GM23338 (cell line): ENCODE results near the gene MBOAT7. TPM values are rescaled to one million over a fixed set of nuclear protein-coding genes. Genes with fewer than 3 reads are reported as not detected.

Experiments used
- ATAC-seq: fragments of 200-7000 bp; cut with Tn5 transposase; 3 replicates; pipeline ENCODE4 v1.9.1; 2020
- DNase-seq: peaks from one replicate; pipeline ENCODE4 v3.0.0-alpha.2; 2015; ENCODE audit warnings: low spot score
- H2AFZ ChIP-seq: fragments of 200-600 bp; sonication (generic); 2 replicates; pipeline ENCODE4 v1.8.0; 2016; ENCODE audit warnings: antibody characterized with exemption, mild to moderate bottlenecking, moderate library complexity
- H3F3A ChIP-seq: fragments of 200-600 bp; sonication (generic); replicated peaks from 2 replicates; pipeline ENCODE4 v1.8.0; 2017; ENCODE audit warnings: antibody characterized with exemption, mixed run types, low read depth
- H3K27ac ChIP-seq: fragments of 200-600 bp; sonication (generic); 2 replicates; pipeline ENCODE4 v1.6.1; 2016; ENCODE audit warnings: low read depth
- H3K27me3 ChIP-seq: fragments of 200-600 bp; sonication (generic); 2 replicates; pipeline ENCODE4 v1.8.0; 2016; ENCODE audit warnings: mild to moderate bottlenecking, mixed run types, moderate library complexity; ENCODE audit not compliant: insufficient read depth
- H3K36me3 ChIP-seq: fragments of 200-600 bp; sonication (generic); 2 replicates; pipeline ENCODE4 v1.8.0; 2016; ENCODE audit warnings: mild to moderate bottlenecking; ENCODE audit not compliant: insufficient read depth
- H3K4me1 ChIP-seq: fragments of 200-600 bp; sonication (generic); 2 replicates; pipeline ENCODE4 v1.8.0; 2016; ENCODE audit warnings: mild to moderate bottlenecking, moderate library complexity; ENCODE audit not compliant: insufficient read depth
- H3K4me2 ChIP-seq: fragments of 200-600 bp; sonication (generic); 2 replicates; pipeline ENCODE4 v1.7.1; 2017; ENCODE audit warnings: mixed run types
- H3K4me3 ChIP-seq: fragments of 200-600 bp; sonication (generic); 2 replicates; pipeline ENCODE4 v1.6.1; 2016; ENCODE audit warnings: mixed run types
- H3K79me2 ChIP-seq: fragments of 200-600 bp; sonication (generic); replicated peaks from 2 replicates; pipeline ENCODE4 v1.8.0; 2017; ENCODE audit warnings: mild to moderate bottlenecking; ENCODE audit not compliant: insufficient read depth
- H3K9me2 ChIP-seq: fragments of 200-600 bp; sonication (generic); 2 replicates; pipeline ENCODE4 v1.8.0; 2017; ENCODE audit not compliant: insufficient read depth
- H4K20me1 ChIP-seq: fragments of 200-600 bp; sonication (generic); replicated peaks from 2 replicates; pipeline ENCODE4 v1.8.0; 2017; ENCODE audit warnings: mild to moderate bottlenecking; ENCODE audit not compliant: insufficient read depth
- H3K27ac Mint-ChIP-seq: 2 replicates; pipeline ENCODE4 v1.8.0; 2020; ENCODE audit warnings: inconsistent platforms, mild to moderate bottlenecking, moderate library complexity, mixed read lengths
- H3K27me3 Mint-ChIP-seq: 3 replicates; pipeline ENCODE4 v1.8.0; 2022; ENCODE audit warnings: low read depth, mild to moderate bottlenecking, moderate library complexity, mixed read lengths, inconsistent platforms; ENCODE audit not compliant: insufficient read depth, poor library complexity
- H3K36me3 Mint-ChIP-seq: 3 replicates; pipeline ENCODE4 v1.8.0; 2021; ENCODE audit warnings: low read depth, mild to moderate bottlenecking, inconsistent platforms, moderate library complexity, mixed read lengths
- H3K4me1 Mint-ChIP-seq: 3 replicates; pipeline ENCODE4 v1.8.0; 2020; ENCODE audit warnings: mild to moderate bottlenecking, inconsistent platforms, mixed read lengths
- H3K4me3 Mint-ChIP-seq: 3 replicates; pipeline ENCODE4 v1.8.0; 2021; ENCODE audit warnings: moderate library complexity, mild to moderate bottlenecking, inconsistent platforms, mixed read lengths
- H3K9me3 Mint-ChIP-seq: 3 replicates; pipeline ENCODE4 v1.8.0; 2020; ENCODE audit warnings: moderate library complexity, mild to moderate bottlenecking, inconsistent platforms, mixed read lengths
- CREB1 ChIP-seq: fragments of 250-450 bp; sonication (Bioruptor Pico); IDR thresholded peaks from 2 replicates; pipeline ENCODE4 v1.5.0; 2020; ENCODE audit warnings: low read depth, mild to moderate bottlenecking, moderate library complexity
- CTCF ChIP-seq, 2 experiments: fragments of 200-600 bp in 1 of 2; sonication (generic) in 1 of 2; conservative IDR thresholded peaks; 2 replicates each; pipeline versions ENCODE4 v1.5.1 to v1.6.1; 2016 to 2017; ENCODE audit warnings: antibody characterized with exemption in 2 of 2, low read depth in 2 of 2, mild to moderate bottlenecking in 2 of 2, moderate library complexity in 1 of 2
- ETS1 ChIP-seq: IDR thresholded peaks from 2 replicates; pipeline ENCODE4 v1.6.1; 2016; ENCODE audit warnings: antibody characterized with exemption
- EZH2 ChIP-seq: fragments of 200-600 bp; sonication (generic); IDR thresholded peaks from one replicate; pipeline ENCODE4 v1.8.0; 2017; ENCODE audit warnings: antibody characterized with exemption, mild to moderate bottlenecking, low read depth; ENCODE audit not compliant: unreplicated experiment
- EZH2phosphoT487 ChIP-seq: fragments of 200-600 bp; sonication (generic); IDR thresholded peaks from one replicate; pipeline ENCODE4 v1.8.1; 2018; ENCODE audit warnings: antibody characterized with exemption; ENCODE audit not compliant: unreplicated experiment
- JUNB ChIP-seq: IDR thresholded peaks from one replicate; pipeline ENCODE4 v1.6.1; 2016; ENCODE audit warnings: antibody characterized with exemption; ENCODE audit not compliant: unreplicated experiment
- NANOG ChIP-seq: IDR thresholded peaks from 2 replicates; pipeline ENCODE4 v1.6.1; 2016; ENCODE audit warnings: antibody characterized with exemption, borderline replicate concordance
- POLR2AphosphoS5 ChIP-seq: IDR thresholded peaks from 2 replicates; pipeline ENCODE4 v1.6.1; 2016; ENCODE audit warnings: antibody characterized with exemption, low read depth
- REST ChIP-seq: IDR thresholded peaks from one replicate; pipeline ENCODE4 v1.6.1; 2018; ENCODE audit warnings: antibody characterized with exemption; ENCODE audit not compliant: unreplicated experiment
- STAT1 ChIP-seq: IDR thresholded peaks from one replicate; pipeline ENCODE4 v1.6.1; 2016; ENCODE audit warnings: antibody characterized with exemption; ENCODE audit not compliant: unreplicated experiment
- ZNF114 ChIP-seq: fragments of 250-450 bp; sonication (Bioruptor Pico); IDR thresholded peaks from 2 replicates; pipeline ENCODE4 v1.5.0; 2020; ENCODE audit warnings: mild to moderate bottlenecking, moderate library complexity
- ZNF331 ChIP-seq: fragments of 250-450 bp; sonication (Bioruptor Pico); IDR thresholded peaks from 2 replicates; pipeline ENCODE4 v1.5.0; 2020; ENCODE audit warnings: low read depth, mild to moderate bottlenecking, moderate library complexity
- ZNF462 ChIP-seq: fragments of 250-450 bp; sonication (Bioruptor Pico); IDR thresholded peaks from 2 replicates; pipeline ENCODE4 v1.5.0; 2020; ENCODE audit warnings: mild to moderate bottlenecking, moderate library complexity
- polyA plus RNA-seq: library from polyadenylated mRNA; unstranded; fragments of >200 nt; fragmentation: Nextera tagmentation; extraction: Ambion mirVana; gene quantifications from 2 replicates; pipeline ENCODE4 v1.2.1, GENCODE V29; 2016
- total RNA-seq: library from RNA; depleted of rRNA; stranded (reverse); fragments of >200 nt; shearing (Covaris generic); gene quantifications from 2 replicates; pipeline ENCODE4 v1.2.3, GENCODE V29; 2014

Gene MBOAT7
- total and polyA plus RNA-seq, 2 experiments from 2014 or later = 77.8 to 184 TPM

GRCh38 chr19:54201172-54201701, 11.9 kb upstream of the MBOAT7 start (continued):
- no peak for TF ChIP-seq JUNB
- TF ChIP-seq ZNF331 (CRISPR knock-in tag) = no peak
- TF ChIP-seq ETS1 = no peak
- no peak for TF ChIP-seq ZNF462 (CRISPR knock-in tag)

GRCh38 chr19:54199401-54199800, 10.0 kb upstream of the MBOAT7 start:
- peaks cover 4% of the 10 kb centered on the region for H3K9me3 Mint-ChIP-seq
- DNase-seq (no peak), ATAC-seq (no peak)
- H3K36me3 Mint-ChIP-seq = peaks cover 54% of the 10 kb centered on the region
- H3K4me3 Mint-ChIP-seq = peak overlapping the region; percentile 70
- H3K27ac Mint-ChIP-seq = peak overlapping the region; percentile 95
- H3K4me2 ChIP-seq = no peak overlapping the region; the same call in 1 of the 2 replicates
- H3K36me3 ChIP-seq = peaks cover 40% of the 10 kb centered on the region
- H2AFZ ChIP-seq = no peak overlapping the region
- peaks cover 39% of the 10 kb centered on the region for H3F3A ChIP-seq
- peaks cover 25% of the 10 kb centered on the region for H3K4me1 Mint-ChIP-seq
- H4K20me1 ChIP-seq = peaks cover 38% of the 10 kb centered on the region
- H3K79me2 ChIP-seq = peaks cover 40% of the 10 kb centered on the region
- no peaks in the 10 kb centered on the region for H3K27me3 ChIP-seq
- peaks cover 33% of the 10 kb centered on the region for H3K27me3 Mint-ChIP-seq
- H3K27ac ChIP-seq = no peak overlapping the region
- H3K9me2 ChIP-seq = no peaks in the 10 kb centered on the region
- H3K4me1 ChIP-seq = peaks cover 28% of the 10 kb centered on the region
- H3K4me3 ChIP-seq = no peak overlapping the region
- TF ChIP-seq CTCF (conservative IDR thresholded peaks at IDR 0.05; ENCODE audit: low read depth in 2 of 2) = no peak
- no peak for TF ChIP-seq NANOG
- TF ChIP-seq POLR2AphosphoS5 = no peak
- TF ChIP-seq EZH2 = no peak
- TF ChIP-seq STAT1 = no peak
- no peak for TF ChIP-seq REST
- TF ChIP-seq CREB1 (CRISPR knock-in tag) = no peak
- no peak for TF ChIP-seq JUNB
- no peak for TF ChIP-seq ZNF114 (CRISPR knock-in tag)
- TF ChIP-seq EZH2phosphoT487 = no peak
